ENCODE measurements around the gene NPPA. TPM values are rescaled to one million over a fixed set of nuclear protein-coding genes. Genes with fewer than 3 reads are reported as not detected.

Gene NPPA
- total RNA-seq, 1 donor from 2014 or later = 1,100 TPM

DNA sequence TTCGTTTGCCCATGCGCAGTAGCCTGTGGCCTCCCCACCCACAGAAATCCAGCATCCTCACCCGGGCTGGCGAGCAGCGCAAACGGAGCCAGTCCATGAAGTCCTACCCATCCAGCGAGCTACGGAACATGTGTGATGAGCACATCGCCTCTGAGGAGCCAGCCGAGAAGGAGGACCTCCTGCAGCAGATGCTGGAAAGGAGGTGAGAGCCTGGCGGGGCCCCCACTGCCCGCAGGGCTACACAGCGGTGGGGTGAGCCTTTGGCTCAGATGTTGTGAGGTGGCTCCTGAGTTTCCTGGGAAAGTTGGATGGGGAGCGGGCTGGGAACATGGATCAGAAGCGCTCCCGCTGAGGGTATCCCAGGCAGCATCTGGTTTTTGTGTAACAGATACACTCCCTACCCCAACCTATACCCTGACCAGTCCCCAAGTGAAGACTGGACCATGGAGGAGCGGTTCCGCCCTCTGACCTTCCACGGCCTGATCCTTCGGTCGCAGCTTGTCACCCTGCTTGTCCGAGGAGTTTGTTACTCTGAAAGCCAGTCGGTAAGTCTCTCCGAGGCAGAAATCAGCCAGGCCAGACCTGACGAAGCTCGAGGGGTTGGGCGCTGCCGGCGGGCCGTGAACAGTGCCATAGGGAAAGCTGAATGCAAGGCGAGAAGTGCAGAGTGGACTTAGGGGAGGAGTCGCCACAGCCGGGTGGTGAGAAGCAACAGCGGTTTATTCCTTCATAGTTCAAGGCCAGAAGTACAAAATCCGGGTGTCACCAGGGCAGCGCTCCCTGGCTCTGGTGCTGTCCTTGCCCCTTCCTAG is 10.4 kb downstream of the NPPA start:
- Histone ChIP-seq H3K4me1 (peaks cover 14% of the 10 kb centered on the region), H3K27ac (replicated peaks) (no peak overlapping the region), H3K36me3 (peaks cover 97% of the 10 kb centered on the region), H3K4me3 (no peak overlapping the region), H3K27me3 (ENCODE audit: low read depth) (no peaks in the 10 kb centered on the region), H3K9me3 (replicated peaks) (no peaks in the 10 kb centered on the region)
- intact Hi-C loops (cut with micrococcal nuclease) = loop anchor here (5.0 kb wide), 1 partner anchor 55 kb away; no protein-coding TSS in a partner anchor
- TF ChIP-seq, protein P1, sequence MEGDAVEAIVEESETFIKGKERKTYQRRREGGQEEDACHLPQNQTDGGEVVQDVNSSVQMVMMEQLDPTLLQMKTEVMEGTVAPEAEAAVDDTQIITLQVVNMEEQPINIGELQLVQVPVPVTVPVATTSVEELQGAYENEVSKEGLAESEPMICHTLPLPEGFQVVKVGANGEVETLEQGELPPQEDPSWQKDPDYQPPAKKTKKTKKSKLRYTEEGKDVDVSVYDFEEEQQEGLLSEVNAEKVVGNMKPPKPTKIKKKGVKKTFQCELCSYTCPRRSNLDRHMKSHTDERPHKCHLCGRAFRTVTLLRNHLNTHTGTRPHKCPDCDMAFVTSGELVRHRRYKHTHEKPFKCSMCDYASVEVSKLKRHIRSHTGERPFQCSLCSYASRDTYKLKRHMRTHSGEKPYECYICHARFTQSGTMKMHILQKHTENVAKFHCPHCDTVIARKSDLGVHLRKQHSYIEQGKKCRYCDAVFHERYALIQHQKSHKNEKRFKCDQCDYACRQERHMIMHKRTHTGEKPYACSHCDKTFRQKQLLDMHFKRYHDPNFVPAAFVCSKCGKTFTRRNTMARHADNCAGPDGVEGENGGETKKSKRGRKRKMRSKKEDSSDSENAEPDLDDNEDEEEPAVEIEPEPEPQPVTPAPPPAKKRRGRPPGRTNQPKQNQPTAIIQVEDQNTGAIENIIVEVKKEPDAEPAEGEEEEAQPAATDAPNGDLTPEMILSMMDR (IDR thresholded peaks at IDR 0.05; ENCODE audit: borderline replicate concordance) = no peak
- DNase-seq = no peak

DNA sequence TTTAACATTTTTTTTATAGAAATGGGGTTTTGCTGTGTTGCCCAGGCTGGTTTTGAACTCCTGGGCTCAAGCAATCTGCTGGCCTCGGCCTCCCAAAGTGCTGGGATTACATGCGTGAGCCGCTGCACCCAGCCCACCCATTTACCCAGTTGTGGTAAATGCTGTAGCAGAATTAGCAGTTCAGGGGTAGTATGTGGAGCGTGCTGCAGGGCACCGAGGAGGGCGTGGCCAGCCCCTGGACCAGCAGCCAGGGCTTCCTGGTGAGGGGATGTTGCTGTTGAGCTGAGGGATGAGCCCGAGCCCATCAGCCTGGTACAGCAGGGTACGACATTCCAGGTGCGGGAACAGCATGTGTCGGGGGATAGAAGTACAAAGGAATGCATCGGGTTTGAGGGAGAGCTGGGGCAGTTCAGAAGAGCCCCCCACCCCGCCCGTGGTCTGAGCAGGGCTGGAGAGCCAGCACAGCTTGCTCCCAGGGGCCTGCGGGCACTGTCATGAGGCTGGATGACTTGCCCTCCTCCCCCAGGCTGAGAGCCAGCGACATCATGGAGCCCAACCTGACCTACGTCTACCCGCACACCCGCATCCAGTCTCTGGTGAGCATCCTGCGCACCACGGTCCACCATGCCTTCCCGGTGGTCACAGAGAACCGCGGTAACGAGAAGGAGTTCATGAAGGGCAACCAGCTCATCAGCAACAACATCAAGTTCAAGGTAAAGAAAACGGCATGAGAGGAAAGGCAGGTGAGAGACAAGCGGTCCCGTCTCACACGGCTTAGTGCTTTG is 11.9 kb downstream of the NPPA start:
- no peak for DNase-seq
- Histone ChIP-seq H3K27ac (replicated peaks) (no peak overlapping the region), H3K36me3 (peaks cover 98% of the 10 kb centered on the region), H3K4me1 (no peaks in the 10 kb centered on the region), H3K4me3 (no peak overlapping the region), H3K9me3 (replicated peaks) (no peaks in the 10 kb centered on the region), H3K27me3 (ENCODE audit: low read depth) (no peaks in the 10 kb centered on the region)
- TF ChIP-seq, protein P1 (IDR thresholded peaks at IDR 0.05; ENCODE audit: borderline replicate concordance) = no peak
- intact Hi-C loops (cut with micrococcal nuclease) = loop anchor here (5.0 kb wide), 1 partner anchor 57 kb away; no protein-coding TSS in a partner anchor

DNA sequence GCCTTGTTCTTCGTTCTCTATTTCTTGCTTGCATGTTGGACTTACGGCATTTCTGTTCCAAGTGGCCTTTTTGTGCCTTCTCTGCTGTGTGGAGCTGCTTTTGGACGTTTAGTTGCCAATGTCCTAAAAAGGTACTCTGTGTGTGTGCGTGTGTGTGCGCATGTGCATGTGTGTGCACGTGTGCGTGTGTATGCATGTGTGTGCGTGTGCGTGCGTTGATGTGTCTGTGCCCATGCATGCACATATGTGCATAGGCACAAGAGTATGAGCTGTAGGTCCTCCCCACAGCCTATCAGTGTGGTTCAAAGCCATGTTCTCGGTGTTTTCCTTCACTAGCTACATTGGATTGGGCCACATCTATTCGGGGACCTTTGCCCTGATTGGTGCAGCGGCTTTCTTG is 13.7 kb downstream of the NPPA start:
- H3K4me1 ChIP-seq = no peaks in the 10 kb centered on the region
- no peaks in the 10 kb centered on the region for H3K27me3 ChIP-seq (ENCODE audit: low read depth)
- DNase-seq = no peak
- no peak overlapping the region for H3K27ac ChIP-seq (replicated peaks)
- intact Hi-C loops (cut with micrococcal nuclease) = no loop called here
- H3K9me3 ChIP-seq (replicated peaks) = no peaks in the 10 kb centered on the region
- TF ChIP-seq, protein P1 (IDR thresholded peaks at IDR 0.05; ENCODE audit: borderline replicate concordance) = no peak
- peaks cover 95% of the 10 kb centered on the region for H3K36me3 ChIP-seq
- H3K4me3 ChIP-seq = no peak overlapping the region

DNA sequence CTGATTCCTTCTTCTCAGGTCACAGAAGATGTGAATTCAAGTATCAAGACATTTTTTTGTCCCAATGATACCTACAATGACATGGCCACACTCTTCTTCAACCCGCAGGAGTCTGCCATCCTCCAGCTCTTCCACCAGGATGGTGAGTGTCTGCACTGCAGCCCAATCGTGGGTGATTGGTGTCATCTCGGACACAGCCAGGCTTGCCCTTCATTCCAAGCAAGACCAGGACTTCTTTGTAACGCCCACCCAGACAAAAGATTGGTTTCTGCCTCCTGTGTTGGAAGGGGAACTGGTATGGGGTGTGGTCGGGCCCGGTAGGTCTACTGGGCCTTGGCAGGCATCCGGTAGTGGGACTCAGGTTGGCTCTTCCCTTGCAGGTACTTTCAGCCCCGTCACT is 14.1 kb downstream of the NPPA start:
- no peaks in the 10 kb centered on the region for H3K4me1 ChIP-seq
- H3K4me3 ChIP-seq = no peak overlapping the region
- TF ChIP-seq, protein P1 (IDR thresholded peaks at IDR 0.05; ENCODE audit: borderline replicate concordance) = no peak
- no peak for DNase-seq
- no peaks in the 10 kb centered on the region for H3K9me3 ChIP-seq (replicated peaks)
- H3K27ac ChIP-seq (replicated peaks) = no peak overlapping the region
- intact Hi-C loops (cut with micrococcal nuclease) = no loop called here
- H3K36me3 ChIP-seq = peaks cover 97% of the 10 kb centered on the region
- H3K27me3 ChIP-seq (ENCODE audit: low read depth) = no peaks in the 10 kb centered on the region

DNA sequence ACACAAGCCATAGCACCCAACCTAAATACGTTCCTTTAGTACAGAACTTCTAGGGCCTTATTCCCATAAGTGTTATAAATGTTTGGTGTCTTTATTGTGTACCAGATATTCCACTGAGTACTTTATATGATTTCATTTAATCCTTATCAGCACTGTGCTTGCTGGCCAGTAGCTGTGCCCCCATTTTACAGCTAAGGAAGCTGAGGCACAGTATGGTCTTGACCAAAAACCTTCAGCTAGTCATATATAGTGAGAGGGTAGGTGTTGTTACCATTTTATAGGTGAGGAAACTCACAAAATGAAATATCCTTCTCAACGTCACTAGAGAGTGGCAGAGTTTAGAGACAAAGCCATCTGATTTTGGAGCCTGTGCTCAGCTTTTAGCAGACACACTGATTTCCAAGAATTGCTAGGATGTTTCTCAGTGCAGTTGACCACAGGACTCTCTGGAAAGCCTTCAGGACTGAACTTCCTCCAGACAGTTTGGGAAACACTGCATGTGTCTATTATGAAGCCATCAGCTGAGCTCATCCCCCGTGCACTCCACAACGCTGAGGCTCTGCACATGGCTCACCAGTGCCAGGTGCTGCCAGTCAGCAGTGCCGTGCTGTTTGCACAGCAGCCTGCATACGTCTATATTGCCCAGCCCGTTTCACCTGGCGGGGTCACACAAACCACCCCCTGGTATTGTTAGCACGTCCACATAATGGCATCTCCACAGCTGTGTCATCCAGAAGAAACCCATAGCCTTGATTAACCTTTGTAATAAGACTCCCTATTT is 15.4 kb downstream of the NPPA start:
- DNase-seq = no peak
- Histone ChIP-seq H3K4me1 (no peaks in the 10 kb centered on the region), H3K9me3 (replicated peaks) (no peaks in the 10 kb centered on the region), H3K4me3 (no peak overlapping the region), H3K36me3 (peaks cover 97% of the 10 kb centered on the region), H3K27ac (replicated peaks) (no peak overlapping the region), H3K27me3 (ENCODE audit: low read depth) (no peaks in the 10 kb centered on the region)
- TF ChIP-seq, protein P1 (IDR thresholded peaks at IDR 0.05; ENCODE audit: borderline replicate concordance) = no peak
- intact Hi-C loops (cut with micrococcal nuclease) = no loop called here

Data from left ventricle myocardium inferior (tissue), 1 donor.